ENCODE data around the gene SPATA33.

SPATA33 gene

GRCh38 chr16:89709716-89710432 is 52.2 kb downstream of the SPATA33 start:
- DNase-seq (ENCODE audit: low read depth) = no peak

- DNase-seq (ENCODE audit: low read depth) = no peak
Measured at GRCh38 chr16:89710709-89711564, 53.3 kb downstream of the SPATA33 start.

- DNase-seq (ENCODE audit: low read depth) = peak; percentile 63
Measured at GRCh38 chr16:89711601-89712273, 54.1 kb downstream of the SPATA33 start.

- no peak for DNase-seq (ENCODE audit: low read depth)
Measured at GRCh38 chr16:89712274-89712781, 54.7 kb downstream of the SPATA33 start.

- DNase-seq (ENCODE audit: low read depth) = no peak
Measured at GRCh38 chr16:89716493-89716892, 58.9 kb downstream of the SPATA33 start.

GRCh38 chr16:89716916-89717687 is 59.5 kb downstream of the SPATA33 start:
- no peak for DNase-seq (ENCODE audit: low read depth)

GRCh38 chr16:89717688-89718505 is 60.3 kb downstream of the SPATA33 start:
- no peak for DNase-seq (ENCODE audit: low read depth)
